IMR-90 (cell line): ENCODE measurements around the gene CYB561D1. TPM values are rescaled to one million over a fixed set of nuclear protein-coding genes. Genes with fewer than 3 reads are reported as not detected.

Experiments used
- ATAC-seq: fragments of 200-7000 bp; cut with Tn5 transposase; 2 replicates; pipeline ENCODE4 v1.9.1; 2020; ENCODE audit warnings: low read depth, mild to moderate bottlenecking, moderate library complexity
- BruUV-seq: library from RNA; stranded (reverse); fragments of 400-500 nt; replicated peaks from 2 replicates; lab custom pipeline; 2021; lab: Mats Ljungman, UMichigan
- CTCF ChIA-PET: fragments of 300-600 bp; formaldehyde crosslinking; extraction: SDS; loops from one replicate; lab custom pipeline; 2021; ENCODE audit warnings: antibody characterized with exemption; lab: Yijun Ruan, JAX
- POLR2A ChIA-PET: fragments of 300-600 bp; sonication (Branson Sonifier 250); formaldehyde crosslinking; loops from one replicate; lab custom pipeline; 2022; ENCODE audit warnings: antibody characterized with exemption; ENCODE audit not compliant: unreplicated experiment; lab: Charles Lee
- DNase-seq: peaks from one replicate; pipeline ENCODE4 v3.0.0; 2013
- H2AFZ ChIP-seq: replicated peaks from 2 replicates; pipeline ENCODE3; 2013; ENCODE audit warnings: low read length, mild to moderate bottlenecking; ENCODE audit not compliant: poor library complexity
- H2AK5ac ChIP-seq: 2 replicates; pipeline ENCODE4 v1.6.1; 2013; ENCODE audit warnings: low read depth, low read length, inconsistent platforms
- H2AK9ac ChIP-seq: replicated peaks from 2 replicates; pipeline ENCODE3; 2013; ENCODE audit warnings: mild to moderate bottlenecking, low read depth, low read length, moderate library complexity; ENCODE audit not compliant: poor library complexity
- H2BK120ac ChIP-seq: 2 replicates; pipeline ENCODE4 v1.6.1; 2013; ENCODE audit warnings: low read depth, low read length, inconsistent platforms
- H2BK15ac ChIP-seq: 3 replicates; pipeline ENCODE4 v1.6.1; 2013; ENCODE audit warnings: low read depth, low read length, inconsistent platforms
- H2BK20ac ChIP-seq: 2 replicates; pipeline ENCODE4 v1.6.1; 2013; ENCODE audit warnings: low read depth, mild to moderate bottlenecking, inconsistent platforms, low read length, moderate library complexity
- H2BK5ac ChIP-seq: 2 replicates; pipeline ENCODE4 v1.6.1; 2013; ENCODE audit warnings: mild to moderate bottlenecking, low read depth, low read length, inconsistent platforms; ENCODE audit not compliant: poor library complexity, severe bottlenecking
- H3K14ac ChIP-seq: replicated peaks from 2 replicates; pipeline ENCODE4 v1.6.1; 2013; ENCODE audit warnings: low read depth, low read length, inconsistent platforms
- H3K18ac ChIP-seq: 2 replicates; pipeline ENCODE4 v1.6.1; 2013; ENCODE audit warnings: low read depth, low read length, control low read depth
- H3K23ac ChIP-seq: 2 replicates; pipeline ENCODE4 v1.6.1; 2013; ENCODE audit warnings: low read depth, low read length, inconsistent platforms
- H3K27ac ChIP-seq: 2 replicates; pipeline ENCODE4 v1.5.1; 2013; ENCODE audit warnings: mild to moderate bottlenecking, control low read depth, low read length; ENCODE audit not compliant: insufficient read depth
- H3K27me3 ChIP-seq: 2 replicates; pipeline ENCODE4 v1.6.1; 2013; ENCODE audit warnings: low read length; ENCODE audit not compliant: control insufficient read depth, insufficient read depth
- H3K36me3 ChIP-seq: 2 replicates; pipeline ENCODE4 v1.6.1; 2013; ENCODE audit warnings: low read length, mixed read lengths; ENCODE audit not compliant: control insufficient read depth, insufficient read depth
- H3K4ac ChIP-seq: 2 replicates; pipeline ENCODE4 v1.6.1; 2013; ENCODE audit warnings: low read depth, low read length, inconsistent platforms
- H3K4me1 ChIP-seq: 2 replicates; pipeline ENCODE4 v1.6.1; 2013; ENCODE audit warnings: low read length, mixed read lengths; ENCODE audit not compliant: control insufficient read depth, insufficient read depth
- H3K4me2 ChIP-seq: 2 replicates; pipeline ENCODE4 v1.6.1; 2013; ENCODE audit warnings: low read depth, mild to moderate bottlenecking, control low read depth, low read length, moderate library complexity
- H3K4me3 ChIP-seq: 2 replicates; pipeline ENCODE4 v1.5.1; 2013; ENCODE audit warnings: low read depth, mild to moderate bottlenecking, control low read depth, low read length, moderate library complexity; ENCODE audit not compliant: insufficient read depth
- H3K56ac ChIP-seq: 2 replicates; pipeline ENCODE4 v1.6.1; 2013; ENCODE audit warnings: low read length, inconsistent platforms; ENCODE audit not compliant: insufficient read depth; ENCODE audit errors: extremely low read depth
- H3K79me1 ChIP-seq, 2 experiments: 2 replicates each; pipeline ENCODE4 v1.6.1; 2013; ENCODE audit warnings: low read length in 2 of 2, inconsistent platforms in 1 of 2, low read depth in 1 of 2
- H3K9ac ChIP-seq: 2 replicates; pipeline ENCODE4 v1.6.1; 2013; ENCODE audit warnings: low read depth, low read length, control low read depth
- H3K9me1 ChIP-seq: 2 replicates; pipeline ENCODE4 v1.6.1; 2013; ENCODE audit warnings: low read length, inconsistent platforms; ENCODE audit not compliant: insufficient read depth
- H3K9me3 ChIP-seq: 2 replicates; pipeline ENCODE4 v1.6.1; 2013; ENCODE audit warnings: low read length; ENCODE audit not compliant: control insufficient read depth, insufficient read depth
- H4K20me1 ChIP-seq: 2 replicates; pipeline ENCODE4 v1.6.1; 2013; ENCODE audit warnings: low read length, inconsistent platforms; ENCODE audit not compliant: insufficient read depth
- H4K5ac ChIP-seq: 2 replicates; pipeline ENCODE4 v1.6.1; 2013; ENCODE audit warnings: mild to moderate bottlenecking, low read depth, low read length, control low read depth
- H4K8ac ChIP-seq, 2 experiments: 2 replicates each; pipeline ENCODE4 v1.6.1; 2013; ENCODE audit warnings: low read depth in 2 of 2, low read length in 2 of 2, control low read depth in 1 of 2, inconsistent platforms in 1 of 2
- H4K91ac ChIP-seq: 2 replicates; pipeline ENCODE4 v1.6.1; 2013; ENCODE audit warnings: low read depth, low read length, inconsistent platforms; ENCODE audit not compliant: insufficient read depth
- BHLHE40 ChIP-seq: fragments of 150-350 bp; IDR thresholded peaks from 2 replicates; pipeline ENCODE4 v1.6.1; 2016; ENCODE audit warnings: mild to moderate bottlenecking, low read depth, low read length
- CEBPB ChIP-seq: IDR thresholded peaks from 2 replicates; pipeline ENCODE4 v1.6.1; 2012; ENCODE audit warnings: low read depth, low read length, improper control_type of control experiment
- FOS ChIP-seq: fragments of 150-350 bp; IDR thresholded peaks from 2 replicates; pipeline ENCODE4 v1.6.1; 2016; ENCODE audit warnings: low read depth, low read length
- MAZ ChIP-seq: IDR thresholded peaks from 2 replicates; pipeline ENCODE4 v1.6.1; 2012; ENCODE audit warnings: low read depth, mild to moderate bottlenecking, low read length, improper control_type of control experiment, moderate library complexity, borderline replicate concordance
- MXI1 ChIP-seq: IDR thresholded peaks from 2 replicates; pipeline ENCODE4 v1.6.1; 2012; ENCODE audit warnings: low read depth, mild to moderate bottlenecking, low read length, moderate library complexity, borderline replicate concordance
- SMC3 ChIP-seq: fragments of 150-350 bp; IDR thresholded peaks from 2 replicates; pipeline ENCODE4 v1.6.1; 2016; ENCODE audit warnings: low read depth, mild to moderate bottlenecking, antibody characterized with exemption, low read length, moderate library complexity
- WGBS, 2 experiments: methylation state at CpG; one replicate each; pipeline versions ENCODE4 v1.1.5 to v1.1.7; 2013; ENCODE audit warnings: missing lambda C conversion rate in 2 of 2; ENCODE audit not compliant: insufficient read length in 1 of 2; ENCODE audit errors: extremely low coverage in 2 of 2; 5-methylcytosine and 5-hydroxymethylcytosine counted together
- dilution Hi-C: fragments of 300-500 bp; cut with HindIII; formaldehyde crosslinking; loops from one replicate; pipeline ENCODE4 v1.14.3; 2018; ENCODE audit warnings: low sequenced_read_pairs; ENCODE audit not compliant: unreplicated experiment
- in situ Hi-C: fragments of 300-500 bp; cut with MboI; formaldehyde crosslinking; loops from 3 replicates; pipeline ENCODE4 v1.14.3; 2019; ENCODE audit warnings: low sequenced_read_pairs, inconsistent platforms, mixed read lengths
- intact Hi-C: fragments of 100-400 bp; cut with micrococcal nuclease; formaldehyde crosslinking; loops from 2 replicates; pipeline ENCODE4 v1.10.0; 2022
- polyA plus RNA-seq, 3 experiments: library from polyadenylated mRNA; depleted of rRNA; stranded (reverse); fragments of >200 nt; gene quantifications; 2 replicates each; pipeline ENCODE4 v1.2.3, GENCODE V29; 2012; ENCODE audit warnings: low replicate concordance in 1 of 3
- total RNA-seq: library from RNA; depleted of rRNA; stranded (reverse); fragments of >200 nt; gene quantifications from 2 replicates; pipeline ENCODE4 v1.2.3, GENCODE V29; 2012
- TF ChIP-seq, protein P1 (sequence below): fragments of 150-350 bp; IDR thresholded peaks from 2 replicates; pipeline ENCODE4 v1.6.1; 2017; ENCODE audit warnings: mild to moderate bottlenecking, antibody characterized with exemption, low read length, low read depth
- TF ChIP-seq, protein P2 (sequence below): conservative IDR thresholded peaks from 2 replicates; pipeline ENCODE4 v1.5.1; 2012; ENCODE audit warnings: mild to moderate bottlenecking, low read depth, low read length, improper control_type of control experiment

The CYB561D1 gene
- total and polyA plus RNA-seq, 2 of the 4 experiments (the other 2 are of a cell fraction): 5.7 to 8.1 TPM

DNA sequence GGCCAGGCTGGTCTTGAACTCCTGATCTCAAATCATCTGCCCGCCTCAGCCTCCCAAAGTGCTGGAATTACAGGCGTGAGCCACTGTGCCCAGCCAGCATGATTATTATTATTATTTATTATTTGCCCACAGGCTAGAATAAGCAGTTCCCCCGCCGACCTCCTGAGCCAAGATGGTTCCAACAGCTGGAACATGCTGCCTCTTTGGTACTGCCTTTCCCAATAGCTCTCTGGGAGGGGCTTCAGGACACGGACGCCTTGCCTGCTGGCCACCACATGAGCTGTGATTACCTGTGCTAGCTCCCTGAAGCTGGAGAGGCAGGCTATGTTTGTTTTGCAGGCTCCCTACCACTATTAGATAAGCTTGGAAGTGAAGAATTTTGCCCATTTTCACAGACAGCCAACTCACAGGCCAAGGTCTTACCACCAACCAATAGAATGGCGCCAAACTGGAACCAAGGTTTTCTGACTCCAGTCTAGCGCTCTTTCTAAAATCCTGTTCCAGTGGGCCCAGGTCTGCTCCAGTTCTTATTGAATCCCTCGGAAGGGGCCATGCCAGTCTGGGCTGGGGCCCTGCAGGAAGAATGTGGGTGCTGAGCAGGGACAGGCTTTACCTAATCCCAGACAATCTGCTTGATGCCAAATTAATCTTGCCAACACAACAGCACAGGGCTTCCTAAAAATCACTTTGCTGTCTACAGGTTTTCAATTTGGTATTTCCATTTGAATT lies 43.7 kb downstream of the CYB561D1 start (continued):
- TF ChIP-seq, protein P1, sequence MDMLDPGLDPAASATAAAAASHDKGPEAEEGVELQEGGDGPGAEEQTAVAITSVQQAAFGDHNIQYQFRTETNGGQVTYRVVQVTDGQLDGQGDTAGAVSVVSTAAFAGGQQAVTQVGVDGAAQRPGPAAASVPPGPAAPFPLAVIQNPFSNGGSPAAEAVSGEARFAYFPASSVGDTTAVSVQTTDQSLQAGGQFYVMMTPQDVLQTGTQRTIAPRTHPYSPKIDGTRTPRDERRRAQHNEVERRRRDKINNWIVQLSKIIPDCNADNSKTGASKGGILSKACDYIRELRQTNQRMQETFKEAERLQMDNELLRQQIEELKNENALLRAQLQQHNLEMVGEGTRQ: no peak

DNA sequence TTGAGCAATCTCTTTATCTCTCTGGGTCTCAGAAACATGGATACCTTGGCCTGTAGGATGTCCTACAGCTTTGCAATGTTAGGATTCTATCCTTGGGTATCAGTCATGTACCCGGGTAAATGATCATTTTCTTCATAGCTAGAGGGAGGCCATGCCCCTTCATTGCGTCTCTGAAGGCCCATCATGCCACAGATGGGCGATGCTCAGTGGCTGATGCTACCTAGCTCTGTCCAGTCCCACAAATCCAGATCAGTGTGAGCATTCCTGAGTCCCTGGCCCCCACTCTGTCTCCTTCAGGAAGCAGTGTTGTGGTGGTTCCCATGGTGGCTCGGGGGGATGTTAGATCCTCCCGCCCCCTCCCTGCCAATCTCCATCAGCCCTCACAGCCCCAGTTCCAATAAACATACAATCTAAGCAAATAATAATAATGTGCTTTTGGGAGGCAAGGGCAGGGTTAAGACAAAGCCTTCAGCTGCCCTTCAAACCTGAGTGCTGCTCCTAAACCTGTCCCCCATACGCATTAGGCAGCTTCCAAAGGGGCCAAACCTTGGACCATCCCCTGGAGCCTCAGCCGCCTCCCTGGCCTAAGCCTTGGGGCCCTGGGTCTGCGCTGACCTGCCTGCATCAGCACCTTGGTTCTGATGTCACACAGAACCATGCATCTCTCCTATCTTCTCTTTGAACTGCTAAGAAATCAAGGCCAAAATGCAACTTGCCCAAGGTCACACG lies 45.1 kb downstream of the CYB561D1 start:
- no TSS peak for BruUV-seq
- H2BK15ac ChIP-seq: no peak overlapping the region
- no peak overlapping the region for H4K5ac ChIP-seq
- H3K27me3 ChIP-seq: peaks cover 23% of the 10 kb centered on the region
- TF ChIP-seq FOS (no peak), CEBPB (no peak), SMC3 (no peak), MXI1 (no peak), MAZ (no peak), BHLHE40 (no peak)
- TF ChIP-seq, protein P2, sequence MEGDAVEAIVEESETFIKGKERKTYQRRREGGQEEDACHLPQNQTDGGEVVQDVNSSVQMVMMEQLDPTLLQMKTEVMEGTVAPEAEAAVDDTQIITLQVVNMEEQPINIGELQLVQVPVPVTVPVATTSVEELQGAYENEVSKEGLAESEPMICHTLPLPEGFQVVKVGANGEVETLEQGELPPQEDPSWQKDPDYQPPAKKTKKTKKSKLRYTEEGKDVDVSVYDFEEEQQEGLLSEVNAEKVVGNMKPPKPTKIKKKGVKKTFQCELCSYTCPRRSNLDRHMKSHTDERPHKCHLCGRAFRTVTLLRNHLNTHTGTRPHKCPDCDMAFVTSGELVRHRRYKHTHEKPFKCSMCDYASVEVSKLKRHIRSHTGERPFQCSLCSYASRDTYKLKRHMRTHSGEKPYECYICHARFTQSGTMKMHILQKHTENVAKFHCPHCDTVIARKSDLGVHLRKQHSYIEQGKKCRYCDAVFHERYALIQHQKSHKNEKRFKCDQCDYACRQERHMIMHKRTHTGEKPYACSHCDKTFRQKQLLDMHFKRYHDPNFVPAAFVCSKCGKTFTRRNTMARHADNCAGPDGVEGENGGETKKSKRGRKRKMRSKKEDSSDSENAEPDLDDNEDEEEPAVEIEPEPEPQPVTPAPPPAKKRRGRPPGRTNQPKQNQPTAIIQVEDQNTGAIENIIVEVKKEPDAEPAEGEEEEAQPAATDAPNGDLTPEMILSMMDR: no peak
- TF ChIP-seq, protein P1: no peak
- H2AK9ac ChIP-seq: no peak overlapping the region
- H3K27ac ChIP-seq: no peak overlapping the region
- no peak for ATAC-seq
- 69% methylated on average over 4 of the region's 9 CpGs; no CpG with 5 or more reads in 1 of the 2 experiments for WGBS, 2 experiments
- H3K9ac ChIP-seq: no peak overlapping the region
- no peaks in the 10 kb centered on the region for H3K79me1 ChIP-seq
- H3K9me1 ChIP-seq: no peaks in the 10 kb centered on the region; the same call in 1 of the 2 replicates
- H2BK120ac ChIP-seq: no peak overlapping the region
- no peak overlapping the region for H3K4me2 ChIP-seq
- no peak overlapping the region for H3K18ac ChIP-seq
- ChIA-PET CTCF (interaction anchor here (1.0 kb wide), 1 partner anchor 101 kb away, joined by 4 read pairs; no protein-coding TSS in a partner anchor), POLR2A (no interaction called here)
- dilution Hi-C loops: no loop called here
- H2BK20ac ChIP-seq: no peak overlapping the region
- no peaks in the 10 kb centered on the region for H3K36me3 ChIP-seq
- H3K4ac ChIP-seq: no peak overlapping the region
- H4K8ac ChIP-seq: no peak overlapping the region
- H3K14ac ChIP-seq: no peak overlapping the region
- no peak overlapping the region for H3K4me3 ChIP-seq
- no peak overlapping the region for H2BK5ac ChIP-seq
- H3K4me1 ChIP-seq: no peaks in the 10 kb centered on the region; the same call in 1 of the 2 replicates
- in situ Hi-C loops: loop anchor here (10.0 kb wide), 1 partner anchor 274 kb away; no protein-coding TSS in a partner anchor
- no peaks in the 10 kb centered on the region for H4K20me1 ChIP-seq
- H2AK5ac ChIP-seq: no peak overlapping the region
- no peak overlapping the region for H2AFZ ChIP-seq
- no peak overlapping the region for H3K23ac ChIP-seq
- DNase-seq: no peak
- no peak overlapping the region for H3K56ac ChIP-seq
- intact Hi-C loops: no loop called here
- H3K9me3 ChIP-seq: no peaks in the 10 kb centered on the region
- no peak overlapping the region for H4K91ac ChIP-seq
